RPMI7951 (cell line): ENCODE results near the gene SPHK1. TPM values are rescaled to one million over a fixed set of nuclear protein-coding genes. Genes with fewer than 3 reads are reported as not detected.

ENCODE experiments used
- DNase-seq: peaks from one replicate; pipeline ENCODE4 v3.0.0-alpha.2; 2012; ENCODE audit warnings: low read depth
- total RNA-seq: library from RNA; depleted of rRNA; stranded (reverse); fragments of >200 nt; shearing (Covaris generic); gene quantifications from 2 replicates; pipeline ENCODE4 v1.2.3, GENCODE V29; 2014

Gene SPHK1
- total RNA-seq, 1 experiment from 2014 or later: 34.6 TPM

GRCh38 chr17:76384987-76385891, 830 bp downstream of the SPHK1 start:
- DNase-seq: peak; percentile 76

- peak; percentile 73 for DNase-seq
Measured at GRCh38 chr17:76385892-76386786, 1.7 kb downstream of the SPHK1 start.

DNA sequence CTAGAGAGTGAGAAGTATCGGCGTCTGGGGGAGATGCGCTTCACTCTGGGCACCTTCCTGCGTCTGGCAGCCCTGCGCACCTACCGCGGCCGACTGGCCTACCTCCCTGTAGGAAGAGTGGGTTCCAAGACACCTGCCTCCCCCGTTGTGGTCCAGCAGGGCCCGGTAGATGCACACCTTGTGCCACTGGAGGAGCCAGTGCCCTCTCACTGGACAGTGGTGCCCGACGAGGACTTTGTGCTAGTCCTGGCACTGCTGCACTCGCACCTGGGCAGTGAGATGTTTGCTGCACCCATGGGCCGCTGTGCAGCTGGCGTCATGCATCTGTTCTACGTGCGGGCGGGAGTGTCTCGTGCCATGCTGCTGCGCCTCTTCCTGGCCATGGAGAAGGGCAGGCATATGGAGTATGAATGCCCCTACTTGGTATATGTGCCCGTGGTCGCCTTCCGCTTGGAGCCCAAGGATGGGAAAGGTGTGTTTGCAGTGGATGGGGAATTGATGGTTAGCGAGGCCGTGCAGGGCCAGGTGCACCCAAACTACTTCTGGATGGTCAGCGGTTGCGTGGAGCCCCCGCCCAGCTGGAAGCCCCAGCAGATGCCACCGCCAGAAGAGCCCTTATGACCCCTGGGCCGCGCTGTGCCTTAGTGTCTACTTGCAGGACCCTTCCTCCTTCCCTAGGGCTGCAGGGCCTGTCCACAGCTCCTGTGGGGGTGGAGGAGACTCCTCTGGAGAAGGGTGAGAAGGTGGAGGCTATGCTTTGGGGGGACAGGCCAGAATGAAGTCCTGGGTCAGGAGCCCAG, 2.8 kb downstream of the SPHK1 start:
- no peak for DNase-seq

DNA sequence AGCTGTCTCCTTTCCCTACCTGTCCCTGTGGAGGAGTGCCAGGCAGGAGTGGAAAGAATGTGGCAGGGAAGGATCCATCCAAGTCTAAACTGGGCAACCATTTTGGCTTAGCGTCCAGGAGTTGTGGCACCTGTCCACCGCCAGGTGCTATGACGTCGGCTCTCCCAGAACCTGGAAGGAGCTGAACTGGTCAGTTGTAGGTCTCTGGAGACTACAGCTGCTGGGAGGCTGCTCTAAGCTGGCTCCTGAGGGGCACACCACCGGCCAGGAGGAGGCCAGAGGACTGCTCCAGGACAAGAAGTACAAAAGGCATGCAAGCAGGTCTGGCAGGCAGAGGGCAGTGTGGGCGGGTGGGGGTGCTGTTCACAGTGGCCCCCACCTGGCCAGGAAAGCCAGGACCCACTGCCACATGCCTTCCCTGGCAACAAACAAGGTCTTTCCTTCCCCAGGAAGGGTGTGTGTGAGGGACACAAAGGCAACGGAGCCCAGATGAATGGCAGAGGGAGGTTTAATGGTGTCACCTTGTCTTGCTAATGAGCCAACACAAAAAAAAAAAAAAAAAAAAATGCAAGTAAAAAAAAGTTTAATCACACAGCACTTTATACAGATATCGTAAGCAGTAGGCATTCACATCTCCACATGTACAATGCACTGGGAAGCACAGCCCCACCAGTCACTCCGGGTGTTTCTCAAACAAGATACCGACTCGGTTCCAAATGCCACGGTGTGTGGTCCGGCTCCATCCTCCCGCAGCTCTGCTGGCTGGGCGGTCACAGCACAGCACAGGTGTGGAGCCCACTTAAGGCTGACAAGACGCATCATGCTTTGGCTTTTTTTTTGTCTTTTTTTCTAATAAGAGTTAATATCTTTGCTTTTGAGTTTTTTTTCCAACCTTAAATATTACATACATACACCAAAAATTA, 4.8 kb downstream of the SPHK1 start:
- DNase-seq: no peak

DNA sequence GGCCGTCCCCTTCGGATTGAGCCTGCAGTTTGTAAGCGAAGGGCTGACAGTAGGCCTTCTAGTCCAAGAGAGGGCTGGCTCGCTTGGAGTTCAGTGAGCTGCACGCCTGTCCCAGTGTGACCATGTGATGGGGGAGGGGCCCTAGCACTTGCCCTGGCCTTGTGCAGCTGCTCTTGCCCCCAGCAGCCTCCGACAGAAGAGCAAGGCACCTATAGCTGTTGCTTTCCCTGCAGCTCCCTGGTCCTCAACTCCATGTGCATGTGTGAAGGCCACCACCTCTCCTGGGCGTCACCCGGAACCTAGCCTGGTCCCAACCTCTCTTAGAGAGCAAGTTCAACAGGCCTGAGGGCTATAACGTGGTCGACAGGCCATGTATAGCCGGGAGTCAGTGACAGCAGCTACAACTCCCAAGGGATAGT, 5.6 kb downstream of the SPHK1 start:
- no peak for DNase-seq

DNA sequence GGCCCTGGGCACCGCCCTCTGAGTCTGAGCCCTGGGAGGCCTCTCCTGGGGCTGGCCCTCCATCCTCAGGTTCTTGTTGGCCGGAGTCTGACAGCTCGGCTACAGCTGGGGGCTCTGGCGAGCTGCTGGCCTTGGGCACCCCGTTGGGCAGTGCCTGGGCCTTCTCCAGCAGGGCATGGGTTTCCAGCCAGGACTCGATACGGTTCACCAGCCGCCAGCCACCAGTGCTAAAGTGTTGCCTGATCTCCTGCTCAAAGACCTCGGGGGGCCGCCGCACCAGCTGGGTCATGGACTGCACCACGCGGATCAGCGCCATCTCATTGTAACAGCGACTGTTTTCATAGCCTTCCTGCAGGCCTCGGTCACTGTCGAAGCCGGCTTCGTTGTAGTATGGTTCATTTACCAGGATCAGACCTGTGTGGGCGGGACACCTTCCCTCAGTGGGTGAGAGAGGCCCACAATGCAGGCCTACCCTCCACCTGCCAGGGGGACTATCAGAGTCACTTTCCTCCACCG, 6.8 kb downstream of the SPHK1 start:
- no peak for DNase-seq

DNA sequence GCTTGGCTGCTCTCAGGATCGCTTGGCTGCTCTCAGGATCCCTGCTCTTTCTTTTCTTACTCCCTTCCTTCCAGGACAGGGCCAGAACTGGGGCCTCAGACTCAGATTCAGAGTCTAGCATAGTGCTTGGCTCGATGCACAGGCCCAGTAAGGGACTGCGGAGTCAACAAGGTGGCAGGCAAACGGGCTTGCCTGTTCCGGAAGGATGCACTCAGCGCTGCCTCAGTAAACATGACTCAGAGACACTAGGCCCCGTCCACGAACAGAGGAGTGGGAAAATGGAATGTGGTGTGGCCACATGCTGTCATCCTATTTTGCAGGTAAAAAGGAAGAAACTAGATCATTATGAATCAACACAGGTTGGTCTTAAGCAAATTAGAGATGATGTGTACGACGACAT, 9.8 kb downstream of the SPHK1 start:
- no peak for DNase-seq

DNA sequence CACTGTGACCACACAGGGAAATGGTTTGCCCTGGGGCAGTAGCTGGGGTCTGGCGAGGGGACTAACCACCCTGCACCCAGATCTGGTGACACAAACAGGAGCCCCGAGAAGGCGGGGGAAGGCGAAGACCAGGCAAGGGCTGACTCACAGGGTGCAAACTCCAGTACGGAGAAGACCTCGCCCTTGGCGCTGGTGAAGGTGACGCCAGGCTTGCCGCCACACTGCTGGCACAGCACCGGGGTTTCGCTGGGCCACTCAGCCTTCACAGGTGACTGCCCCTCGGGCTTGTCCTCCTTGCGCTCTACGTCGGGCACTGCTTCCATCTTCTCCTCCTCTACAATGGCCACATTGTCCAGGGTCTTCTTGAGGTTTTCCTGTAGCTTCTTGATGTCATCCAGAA, 11.6 kb downstream of the SPHK1 start:
- no peak for DNase-seq

DNA sequence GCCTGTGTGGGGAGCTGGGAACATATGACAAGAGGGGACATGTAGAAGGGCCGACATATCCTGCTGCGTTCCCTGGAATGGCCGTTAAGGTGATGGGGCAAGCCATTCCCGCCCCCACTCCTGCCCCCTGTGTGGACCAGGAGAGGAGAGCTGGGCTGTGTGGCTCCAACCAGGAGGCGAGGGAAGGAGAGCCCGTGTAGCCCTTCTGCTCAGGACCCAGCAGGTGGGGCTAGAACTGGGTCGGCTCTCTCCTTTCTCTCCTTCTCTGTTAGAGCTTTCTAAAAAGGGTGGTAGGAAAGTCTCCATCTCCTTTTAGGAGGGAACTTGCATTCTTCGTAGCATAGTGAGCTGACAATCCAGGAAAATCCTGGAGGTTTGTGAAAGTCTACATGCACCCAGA, 12.8 kb downstream of the SPHK1 start:
- no peak for DNase-seq

DNA sequence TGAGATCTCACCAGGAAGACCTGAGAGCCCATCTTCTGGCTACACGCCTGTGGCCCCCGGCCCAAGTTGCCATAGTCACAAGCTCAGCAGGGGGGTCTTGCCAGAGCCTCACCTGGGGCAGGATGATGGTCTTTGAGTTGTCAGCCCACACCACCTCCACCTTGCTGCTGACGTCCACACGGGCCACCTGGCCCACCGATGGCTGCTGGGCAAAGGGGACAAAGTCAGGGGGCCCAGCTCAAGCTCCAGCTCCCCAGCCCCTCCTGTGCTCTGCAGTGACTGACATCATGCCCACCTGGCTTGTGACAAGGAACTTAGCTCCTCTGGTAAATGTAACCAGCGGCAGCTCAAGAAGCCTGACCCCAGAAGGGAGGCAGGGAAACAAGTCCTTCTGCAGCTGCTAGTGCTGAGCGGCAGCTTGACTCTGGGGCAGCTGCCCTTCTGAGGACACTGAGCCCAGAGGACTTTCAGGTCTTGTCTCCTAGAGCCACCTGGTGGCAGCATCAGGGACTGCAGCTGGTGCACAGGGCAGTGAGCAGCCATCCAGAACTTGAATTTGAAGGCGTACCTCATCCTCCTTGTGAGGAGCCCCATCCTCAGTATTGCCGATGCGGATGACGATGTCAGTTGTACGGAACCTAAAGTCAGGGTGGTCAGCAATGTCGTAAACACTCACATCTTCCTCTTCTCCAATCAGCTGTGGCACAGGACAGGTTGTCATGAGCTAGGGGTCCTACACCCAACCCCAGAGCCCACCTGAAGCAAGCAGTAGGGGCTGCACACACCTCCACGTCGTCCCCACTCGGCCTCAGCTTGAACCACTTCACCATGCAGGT, 13.5 kb downstream of the SPHK1 start:
- DNase-seq: peak; percentile 79

GRCh38 chr17:76398523-76399174, 14.2 kb downstream of the SPHK1 start:
- DNase-seq: peak; percentile 30

GRCh38 chr17:76399175-76400172, 15.1 kb downstream of the SPHK1 start:
- DNase-seq: no peak

DNA sequence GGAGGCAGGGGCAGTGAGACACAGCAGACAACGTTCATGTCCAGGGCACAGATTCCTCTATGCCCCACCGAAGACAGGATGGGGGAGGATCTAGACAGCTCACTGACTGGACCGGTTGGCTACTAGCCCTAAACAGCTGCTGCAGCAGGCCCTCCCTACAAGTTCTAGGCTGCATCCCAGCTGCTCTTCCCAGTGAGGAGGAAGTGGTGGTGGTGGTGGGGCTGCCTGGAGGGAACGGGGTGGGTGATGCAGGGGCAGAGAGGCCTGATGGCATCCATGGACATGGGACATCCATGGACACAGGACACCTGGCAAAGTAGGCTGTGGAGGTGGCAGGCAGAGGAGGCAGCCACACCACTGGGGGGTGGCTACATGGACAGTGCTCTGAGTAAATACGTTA, 18.3 kb downstream of the SPHK1 start:
- no peak for DNase-seq

- no peak for DNase-seq
Measured at GRCh38 chr17:76404256-76404655, 19.8 kb downstream of the SPHK1 start.

GRCh38 chr17:76404976-76405563, 20.7 kb downstream of the SPHK1 start:
- no peak for DNase-seq

DNA sequence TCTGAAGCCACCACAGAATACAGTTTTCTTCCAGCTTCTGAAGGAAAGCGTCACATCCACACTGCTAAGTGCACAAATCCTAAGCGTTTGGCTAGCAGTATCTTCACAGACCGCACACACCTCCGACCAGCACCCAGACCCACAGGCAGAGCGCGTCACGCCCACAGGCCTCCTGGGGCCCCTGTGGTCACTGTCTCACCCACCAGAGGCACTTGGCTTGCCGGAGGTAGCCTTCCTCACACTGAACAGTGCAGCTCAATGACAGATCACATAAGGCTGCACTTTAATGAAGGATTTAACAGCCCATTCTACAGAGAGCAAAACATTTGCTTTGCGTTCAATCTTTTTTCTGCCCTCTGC, 21.2 kb downstream of the SPHK1 start:
- no peak for DNase-seq

DNA sequence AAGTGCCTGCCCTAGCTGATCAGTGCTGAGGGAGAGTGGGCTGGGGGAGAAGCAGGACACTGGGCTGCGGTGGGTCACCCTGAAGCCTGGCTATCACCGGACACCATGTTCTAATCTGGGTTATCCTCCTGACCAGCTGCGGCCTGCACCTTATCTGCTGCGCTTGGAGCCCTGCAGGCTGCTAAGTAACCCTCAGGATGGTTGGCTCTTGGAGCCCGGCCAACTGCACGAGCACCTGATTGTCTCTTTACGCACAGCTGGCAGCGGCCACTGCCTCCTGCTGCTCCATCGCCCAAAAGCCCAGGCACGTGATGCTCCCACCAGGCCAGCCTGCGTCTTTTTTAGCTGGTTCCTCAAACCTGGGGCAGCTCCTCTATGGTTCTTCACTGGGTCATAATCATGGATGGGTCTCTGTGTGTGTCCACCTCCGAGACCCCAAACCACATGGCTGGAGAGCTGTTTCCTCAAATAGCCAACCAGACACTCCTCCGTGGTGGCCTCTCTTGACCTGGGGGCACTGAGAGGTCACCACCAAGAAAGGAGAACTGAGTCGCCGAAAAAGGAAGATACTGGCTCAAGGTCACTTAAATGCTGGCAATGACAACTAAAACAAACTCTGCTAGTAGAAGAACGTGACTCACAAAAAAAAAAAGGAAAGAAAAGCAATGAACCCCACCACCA, 21.7 kb downstream of the SPHK1 start:
- DNase-seq: no peak
